ENCODE results near the gene C15orf39.
A peak's percentile ranks its signal among the peaks of the same experiment; 100 is the strongest.
"Not testable (repeated sequence)": the region's sequence is repeated elsewhere in the genome, so short reads cannot be mapped to it uniquely, and the experiment has no call there.

C15orf39 gene

DNA sequence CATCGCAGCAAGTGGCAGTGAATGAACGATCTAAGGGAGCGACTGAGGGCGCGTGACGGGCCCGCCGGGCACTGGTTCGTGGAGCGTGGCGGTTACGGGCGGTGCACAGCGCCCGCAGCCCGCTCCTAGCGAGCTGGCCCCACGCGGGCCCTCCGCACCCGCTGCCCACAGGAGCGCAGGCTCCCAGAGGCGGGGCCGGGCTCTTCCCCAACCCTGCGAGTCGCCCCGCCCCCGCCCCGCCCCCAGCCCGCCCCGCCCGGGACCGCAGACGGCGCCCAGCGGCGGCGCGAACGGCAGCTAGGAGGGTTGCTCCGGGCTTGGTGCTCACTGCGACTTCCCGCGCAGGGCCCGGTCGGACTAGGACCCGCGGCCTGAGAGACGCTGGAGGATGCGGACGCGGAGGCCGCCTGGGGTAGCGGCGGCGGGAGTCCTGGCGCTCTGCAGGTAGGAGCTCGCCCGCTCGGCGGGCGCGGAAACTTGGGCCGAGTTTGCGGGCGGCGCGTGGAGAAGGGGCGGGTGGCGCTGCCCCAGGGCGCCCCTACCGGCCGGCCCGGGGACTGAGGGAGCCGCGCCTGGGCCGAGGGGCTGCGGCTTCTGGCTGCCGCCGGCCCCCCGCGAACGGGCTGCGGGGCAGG, at the start of gene C15orf39:
TSS of gene C15orf39 (plus strand) at position 267 of the 635 bp plus-strand sequence. CDS start 4,167 bp downstream, outside the sequence.
- DNase-seq (ENCODE audit: low spot score): peak; percentile 96

DNA sequence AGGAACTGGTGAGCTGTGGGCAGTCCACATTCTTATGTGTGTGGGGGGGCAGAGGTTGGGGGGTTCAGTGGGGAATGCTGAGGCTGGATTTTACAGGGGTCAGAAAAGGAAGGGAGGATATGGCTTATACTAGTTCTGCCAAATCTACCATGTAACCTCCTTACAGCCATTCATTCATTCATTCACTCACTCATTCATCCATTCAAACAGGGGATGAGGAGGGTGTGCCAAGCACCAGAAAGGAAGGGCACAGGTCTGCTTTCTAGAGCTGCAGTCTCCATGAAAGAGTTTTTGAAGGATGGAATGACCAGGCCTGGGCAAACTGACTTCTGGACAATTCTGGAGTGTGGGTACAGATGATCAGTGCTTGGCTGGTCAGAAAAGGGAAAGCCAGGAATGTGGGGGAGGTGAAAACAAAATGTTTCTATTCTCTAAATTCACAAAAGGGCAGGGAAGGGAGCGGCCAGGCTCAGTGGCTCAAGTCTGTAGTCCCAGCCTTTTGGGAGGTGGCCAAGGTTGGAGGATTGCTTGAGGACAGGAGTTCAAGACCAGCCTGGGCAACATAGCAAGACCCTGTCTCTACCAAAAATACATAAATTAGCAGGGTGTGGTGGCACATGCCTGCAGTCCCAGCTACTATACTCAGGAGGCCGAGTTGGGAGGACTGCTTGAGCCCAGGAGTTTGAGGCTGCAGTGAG, 49.2 kb upstream of the C15orf39 start:
- DNase-seq (ENCODE audit: low spot score): no peak

DNA sequence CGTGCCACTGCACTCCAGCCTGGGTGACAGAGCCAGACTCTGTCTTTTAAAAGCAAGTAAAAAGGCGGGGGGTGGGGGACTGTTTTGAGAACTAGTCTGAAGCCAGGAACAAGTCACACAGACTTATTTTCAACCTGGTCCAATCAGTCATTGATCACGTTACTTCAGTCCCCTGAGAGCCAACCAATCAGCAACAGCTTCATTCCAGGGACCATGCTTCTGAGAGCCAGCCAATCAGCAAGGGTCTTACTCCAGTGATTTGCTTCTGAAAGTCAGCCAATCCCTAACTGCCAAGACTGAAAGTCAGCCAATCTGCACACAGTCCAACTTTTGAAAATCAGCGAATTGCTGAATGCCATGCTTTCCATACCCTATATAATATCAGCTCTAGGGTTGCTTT, 48.6 kb upstream of the C15orf39 start:
- no peak for DNase-seq (ENCODE audit: low spot score)

DNA sequence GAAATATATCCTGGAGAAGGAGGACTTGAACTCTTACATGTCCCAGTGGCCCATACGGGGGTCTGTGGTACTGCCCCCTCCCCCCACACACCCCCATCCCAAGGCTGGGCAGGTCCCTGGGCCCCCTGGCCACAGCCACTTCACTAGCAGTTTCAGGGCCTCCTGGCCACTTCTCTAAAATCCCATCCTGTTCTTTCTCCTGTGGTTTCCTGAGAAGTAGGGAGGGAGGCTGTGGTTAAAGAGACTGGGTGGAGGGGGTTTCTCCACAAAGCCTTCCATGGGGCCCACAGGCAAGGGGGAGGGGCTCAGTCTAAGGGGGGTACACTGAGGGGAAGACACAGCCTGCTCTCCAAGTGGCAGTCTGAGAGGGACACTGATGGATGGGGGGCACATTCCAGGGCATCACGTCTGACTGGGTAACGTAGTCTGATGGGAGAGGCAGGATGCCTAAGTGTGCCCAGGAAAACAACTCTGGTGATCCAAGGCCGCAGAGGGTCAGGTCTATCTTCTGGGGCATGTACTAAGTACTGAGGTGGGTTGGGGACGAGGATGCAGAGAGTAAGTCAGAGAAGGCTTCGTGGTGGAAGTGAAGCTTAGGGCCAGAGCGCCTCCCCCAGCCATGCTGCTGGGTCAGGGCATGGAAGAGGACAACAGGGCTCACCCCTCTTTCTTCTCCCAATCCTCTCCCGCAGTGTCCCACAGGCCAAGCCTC, 48.0 kb upstream of the C15orf39 start:
- no peak for DNase-seq (ENCODE audit: low spot score)

DNA sequence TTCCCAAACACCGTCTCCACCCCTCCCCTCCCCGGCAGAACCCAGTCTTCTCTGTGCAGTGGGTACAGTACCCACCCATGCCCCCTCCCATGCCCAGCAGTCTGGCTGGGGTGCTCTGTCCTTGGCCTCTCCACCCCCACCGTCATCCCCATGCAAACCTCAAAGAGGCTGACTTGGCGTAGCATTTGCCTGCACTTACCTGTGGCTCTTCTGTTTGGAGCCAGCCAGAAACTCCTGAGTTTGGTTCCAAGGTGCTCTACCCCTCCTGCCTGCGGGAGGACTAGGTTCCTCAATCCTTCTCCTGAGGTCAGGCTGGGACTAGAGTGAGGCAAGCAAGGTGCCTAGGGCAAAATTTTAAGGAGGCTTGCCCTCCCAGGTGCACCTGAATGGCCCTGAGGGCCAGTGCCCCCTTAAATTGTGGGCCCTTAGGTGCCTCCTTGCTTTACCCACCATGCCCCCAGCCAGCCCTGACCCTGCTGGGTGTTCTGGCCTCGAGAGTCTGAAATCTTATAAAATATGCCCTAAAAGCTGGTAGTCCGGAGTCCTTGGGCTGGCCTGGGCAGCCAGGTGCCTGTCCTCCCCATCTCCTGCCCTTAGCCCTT, 47.1 kb upstream of the C15orf39 start:
- no peak for DNase-seq (ENCODE audit: low spot score)

DNA sequence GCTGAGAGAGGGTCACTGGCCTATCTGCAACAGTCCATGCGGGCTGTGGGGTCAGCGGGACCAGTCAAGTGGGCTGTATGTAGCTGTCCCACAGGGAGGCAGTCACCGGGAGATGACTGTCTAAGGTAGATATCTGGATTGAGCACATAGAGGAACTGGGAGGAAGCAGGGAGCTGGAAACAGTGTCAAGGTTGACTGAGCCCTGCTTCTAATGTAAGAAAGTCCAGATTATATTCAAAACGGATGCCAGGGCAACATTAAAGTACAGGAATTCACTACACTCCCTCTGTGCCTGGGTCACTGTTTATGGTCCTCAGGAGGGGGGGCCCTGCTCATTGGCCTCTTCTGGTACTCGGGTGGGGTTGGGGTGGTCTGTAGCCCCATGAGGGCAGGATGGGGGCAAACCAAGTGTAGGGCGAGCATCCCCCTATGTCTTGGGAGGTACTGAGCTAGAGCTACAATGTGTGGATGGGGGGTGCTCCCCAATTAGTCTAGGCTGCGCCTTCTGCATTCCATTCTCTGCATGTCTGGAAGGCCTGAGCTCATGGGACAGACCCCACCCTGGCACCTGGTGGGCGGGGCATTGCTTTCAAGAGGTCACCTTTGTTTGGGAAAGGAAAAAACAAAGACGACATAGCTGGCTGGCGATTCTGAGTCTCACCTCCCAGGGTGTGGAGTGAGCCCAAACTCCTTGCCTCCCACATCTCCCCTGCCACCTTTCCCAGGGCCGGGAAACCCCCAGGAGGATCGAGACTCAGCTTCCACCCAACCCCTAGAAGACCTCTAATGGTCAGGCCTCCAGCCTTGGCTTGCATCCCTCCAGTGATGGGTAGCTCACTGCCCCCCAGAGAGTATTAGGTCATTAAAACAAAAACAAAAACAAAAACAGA, 45.1 kb upstream of the C15orf39 start:
- DNase-seq (ENCODE audit: low spot score): no peak

DNA sequence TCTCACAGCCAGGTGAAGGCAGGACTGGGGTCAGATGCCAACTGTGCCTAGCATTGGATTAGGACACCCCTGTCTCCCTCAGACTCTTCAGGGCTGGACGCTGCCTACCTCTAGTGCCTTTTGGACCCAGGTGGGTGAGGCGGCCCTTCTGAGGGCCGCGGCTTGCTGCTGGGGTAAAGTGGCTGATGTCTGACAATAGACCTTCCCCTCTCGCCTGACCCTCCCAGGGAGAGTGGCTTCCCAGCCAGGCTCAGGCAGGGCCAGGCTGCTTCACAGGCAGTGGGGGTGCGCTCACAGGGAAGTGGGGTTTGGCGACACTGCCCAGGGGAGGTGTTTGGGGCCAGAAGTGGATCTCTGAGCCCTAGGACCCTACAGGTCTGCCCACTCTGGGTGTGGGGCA, 43.3 kb upstream of the C15orf39 start:
- DNase-seq (ENCODE audit: low spot score): no peak

DNA sequence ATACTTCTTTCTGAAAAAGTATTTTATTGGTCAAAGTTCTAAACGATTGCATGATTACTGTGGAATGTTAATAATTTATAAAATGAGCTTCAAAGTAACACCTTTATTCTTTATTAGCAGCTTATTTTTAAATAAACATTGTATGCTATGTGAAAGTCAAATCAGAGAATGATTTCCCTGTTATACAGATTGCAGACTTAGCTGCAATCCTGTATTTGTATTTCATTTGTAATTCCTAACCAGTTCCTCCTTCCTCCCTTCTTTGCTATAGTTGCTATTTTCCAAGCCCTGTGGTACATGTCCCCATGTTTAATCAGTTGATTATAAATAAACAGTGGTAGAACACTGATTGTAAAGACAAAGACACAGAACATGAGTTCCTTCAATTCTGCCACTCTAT, 42.4 kb upstream of the C15orf39 start:
- no peak for DNase-seq (ENCODE audit: low spot score)

DNA sequence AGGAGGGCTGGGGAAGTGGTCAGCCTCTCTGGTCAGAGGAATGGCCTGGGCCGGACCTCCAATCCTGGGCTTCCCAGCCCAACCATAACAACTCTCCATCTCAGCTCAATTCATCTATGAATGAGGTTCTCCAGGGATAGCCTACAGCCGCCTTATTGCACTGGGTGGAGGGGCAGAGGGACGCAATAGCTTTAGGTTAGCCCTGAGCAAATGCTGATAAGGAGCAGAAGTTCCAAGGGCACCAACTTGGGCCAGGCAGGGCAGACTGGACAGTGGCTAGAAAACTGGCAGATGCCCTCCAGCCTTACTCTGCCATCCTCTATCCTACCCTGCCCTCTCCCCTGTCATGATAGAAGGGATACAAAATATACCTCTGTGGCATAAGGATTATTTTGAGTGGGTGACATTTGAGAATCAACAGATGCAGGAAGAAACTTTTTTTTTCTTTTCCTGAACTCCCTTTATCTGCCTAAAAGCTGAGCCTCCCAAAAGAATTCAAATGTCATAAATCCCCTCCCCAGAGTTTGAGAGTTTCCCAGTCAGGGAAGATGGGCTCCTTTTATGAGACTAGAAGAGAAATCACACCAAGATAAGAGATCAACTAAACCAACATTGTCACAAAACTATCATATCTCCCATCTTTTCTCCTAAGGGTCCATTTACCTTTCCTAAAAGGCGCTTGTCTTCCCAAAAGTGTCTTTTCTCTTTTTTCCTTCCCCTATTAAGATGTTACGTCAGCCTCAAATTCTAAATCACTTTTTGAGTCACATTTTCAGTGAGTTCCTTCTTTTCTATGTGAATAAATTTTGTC, 40.4 kb upstream of the C15orf39 start:
- no peak for DNase-seq (ENCODE audit: low spot score)

DNA sequence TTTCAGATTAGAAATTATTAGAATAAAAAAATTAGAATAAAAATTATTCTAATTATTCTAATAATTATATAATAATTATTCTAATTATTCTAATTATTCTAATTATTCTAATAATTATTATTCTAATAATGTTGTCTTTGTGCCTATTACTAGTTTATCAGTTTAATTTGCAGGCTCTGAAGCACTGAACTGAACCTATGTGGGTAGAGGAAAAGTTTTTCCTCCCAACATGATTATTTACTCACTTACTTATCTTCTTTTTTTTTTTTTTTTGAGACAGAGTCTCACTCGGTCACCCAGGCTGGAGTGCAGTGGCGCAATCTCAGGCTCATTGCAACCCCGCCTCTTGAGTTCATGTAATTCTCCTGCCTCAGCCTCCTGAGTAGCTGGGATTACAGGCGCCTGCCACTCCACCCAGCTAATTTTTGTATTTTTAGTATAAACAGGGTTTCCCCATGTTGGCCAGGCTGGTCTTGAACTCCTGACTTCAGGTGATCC, 39.7 kb upstream of the C15orf39 start:
- DNase-seq (ENCODE audit: low spot score): no peak

DNA sequence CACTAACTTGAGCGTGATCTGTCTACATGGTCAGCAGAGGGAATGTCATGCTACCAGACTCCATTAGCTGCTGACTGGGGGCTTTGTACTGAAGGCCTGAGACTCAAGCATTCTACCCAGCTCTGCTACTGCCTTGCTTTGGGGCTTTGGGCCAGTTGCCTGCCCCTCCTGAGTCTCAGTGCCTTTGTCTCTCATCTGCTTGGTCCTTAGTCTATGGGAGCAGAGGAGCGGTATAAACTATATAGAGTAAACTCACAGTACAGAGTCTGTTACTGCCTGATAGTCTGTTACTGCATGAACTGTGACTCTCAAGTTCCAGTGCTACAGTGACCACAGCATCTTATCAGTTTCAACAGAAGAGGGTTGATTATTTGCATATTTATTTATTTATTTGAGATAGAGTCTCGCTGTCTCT, 38.5 kb upstream of the C15orf39 start:
- DNase-seq (ENCODE audit: low spot score): no peak

DNA sequence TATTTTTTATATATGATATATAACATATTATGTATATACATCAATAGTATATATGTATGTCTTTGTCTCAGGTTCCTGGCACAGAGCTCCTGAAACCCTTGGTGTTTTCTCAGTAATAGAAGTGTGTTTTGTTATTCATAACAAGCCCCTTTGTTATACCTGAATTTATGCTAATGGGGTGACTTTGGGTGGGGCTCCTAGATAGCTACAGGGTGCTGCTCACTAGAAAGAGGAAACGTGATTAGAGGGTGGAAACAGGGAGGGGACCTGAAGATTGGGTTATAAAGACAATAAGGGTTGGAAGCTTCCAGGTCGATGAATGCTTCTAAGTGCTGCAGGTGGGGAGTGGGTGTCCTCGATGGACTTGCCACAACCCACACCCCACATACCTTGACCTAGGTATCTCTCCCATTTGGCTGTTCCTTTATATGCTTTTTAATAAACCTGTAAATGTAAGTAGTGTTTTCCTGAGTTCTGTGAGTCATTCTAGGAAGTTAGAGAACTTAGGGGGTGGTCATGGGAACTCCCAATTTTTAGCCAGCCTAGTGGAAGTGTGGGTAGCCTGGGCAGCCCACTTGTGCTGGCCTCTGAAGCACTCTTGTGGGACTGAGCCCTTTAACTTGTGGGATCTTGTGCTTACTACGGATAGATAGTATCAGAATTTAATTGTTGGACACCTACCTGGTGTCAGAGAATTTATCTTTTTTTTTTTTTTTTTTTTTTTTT, 36.9 kb upstream of the C15orf39 start:
- DNase-seq (ENCODE audit: low spot score): no peak

DNA sequence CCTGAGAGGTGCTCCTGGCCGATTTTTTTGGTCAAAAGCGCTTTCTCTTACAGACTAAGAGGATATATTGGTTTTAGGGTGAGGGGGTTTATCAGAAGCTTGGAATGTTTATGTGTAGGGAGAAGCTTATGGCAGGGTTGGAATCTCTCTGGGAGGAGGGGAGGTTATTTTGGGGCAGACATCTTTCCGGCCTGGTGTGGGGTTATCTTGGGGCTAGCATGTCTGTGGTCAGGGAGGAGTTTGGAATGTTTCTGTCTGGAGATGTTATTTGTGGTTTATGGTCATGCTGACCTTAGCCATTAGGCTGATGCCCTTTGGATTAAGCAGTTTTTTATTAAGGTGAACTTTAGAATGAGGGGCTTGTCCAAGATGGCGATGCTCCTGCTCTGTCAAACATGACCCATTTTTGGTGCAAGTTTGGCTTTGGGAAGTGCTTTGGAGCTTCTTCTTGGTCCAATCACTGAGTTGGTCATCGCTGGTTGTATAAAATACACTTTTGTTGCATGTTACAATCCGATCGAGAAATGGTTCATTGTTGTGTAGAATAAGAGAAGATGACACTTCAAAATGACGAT, 35.1 kb upstream of the C15orf39 start:
- not testable (repeated sequence) for DNase-seq (ENCODE audit: low spot score)

DNA sequence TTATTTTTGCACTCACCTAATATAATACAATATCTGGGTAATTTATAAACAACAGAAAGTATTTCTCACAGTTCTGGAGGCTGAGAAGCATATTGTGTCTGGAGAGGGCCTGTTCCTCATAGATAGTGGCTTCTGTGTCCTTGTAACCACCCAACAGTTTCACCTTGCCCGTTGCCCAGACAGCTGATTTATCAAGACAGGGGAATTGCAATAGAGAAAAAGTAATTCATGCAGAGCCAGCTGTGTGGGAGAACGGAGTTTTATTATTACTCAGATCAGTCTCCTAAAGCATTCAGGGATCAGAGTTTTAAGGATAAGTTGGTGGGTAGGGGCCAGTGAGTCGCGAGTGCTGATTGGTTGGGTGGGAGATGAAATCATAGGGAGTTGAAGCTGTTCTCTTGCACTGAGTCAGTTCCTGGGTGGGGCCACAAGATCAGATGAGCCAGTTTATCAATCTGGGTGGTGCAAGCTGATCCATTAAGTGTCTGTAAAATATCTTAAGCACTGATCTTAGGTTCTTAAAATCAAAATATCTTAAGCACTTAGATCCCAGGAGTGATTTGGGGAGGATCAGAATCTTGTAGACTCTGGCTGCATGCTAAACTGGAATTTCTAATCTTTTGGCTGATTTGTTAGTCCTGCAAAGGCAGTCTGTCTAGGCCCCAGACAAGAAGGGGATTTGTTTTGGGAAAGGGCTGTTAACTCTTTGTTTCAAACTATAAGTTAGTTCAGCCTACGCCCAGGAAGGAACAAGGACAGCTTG, 33.9 kb upstream of the C15orf39 start:
- no peak for DNase-seq (ENCODE audit: low spot score)

DNA sequence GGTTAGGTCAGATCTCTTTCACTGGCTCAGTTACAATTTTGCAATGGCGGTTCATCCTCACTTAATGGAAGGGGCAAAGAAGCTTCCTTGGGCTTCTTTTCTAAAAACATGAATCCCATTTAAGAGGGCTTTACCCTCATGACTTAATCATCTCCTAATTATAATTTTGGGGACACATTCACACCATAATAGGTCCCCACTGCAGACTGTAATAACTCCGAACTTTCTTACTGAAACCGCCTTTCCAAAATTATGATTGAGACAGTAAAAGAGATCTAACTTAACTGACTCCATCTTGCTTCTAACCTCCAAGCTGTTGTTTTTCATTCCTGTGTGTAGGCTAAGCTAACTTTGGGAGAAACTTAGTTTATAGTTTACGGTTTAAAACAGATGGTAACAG, 33.3 kb upstream of the C15orf39 start:
- no peak for DNase-seq (ENCODE audit: low spot score)

DNA sequence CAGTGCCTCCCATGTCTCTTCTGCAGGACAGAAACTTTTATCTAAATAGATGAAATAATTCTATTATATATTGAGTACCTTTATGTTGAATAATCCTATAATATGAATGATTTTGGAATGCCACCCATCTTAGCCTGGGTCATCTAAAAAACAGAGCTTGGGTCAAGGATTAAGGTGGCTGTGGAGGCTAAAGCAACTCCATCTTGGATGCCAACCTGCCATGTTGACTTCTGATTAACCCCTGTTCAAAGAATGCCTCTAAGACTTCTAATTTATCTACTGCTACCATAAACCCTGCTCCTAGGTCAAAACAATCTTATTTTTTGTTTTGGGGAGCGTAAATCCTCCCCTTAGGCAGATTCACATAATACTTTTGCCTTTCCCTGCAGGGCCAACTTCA, 31.5 kb upstream of the C15orf39 start:
- no peak for DNase-seq (ENCODE audit: low spot score)

DNA sequence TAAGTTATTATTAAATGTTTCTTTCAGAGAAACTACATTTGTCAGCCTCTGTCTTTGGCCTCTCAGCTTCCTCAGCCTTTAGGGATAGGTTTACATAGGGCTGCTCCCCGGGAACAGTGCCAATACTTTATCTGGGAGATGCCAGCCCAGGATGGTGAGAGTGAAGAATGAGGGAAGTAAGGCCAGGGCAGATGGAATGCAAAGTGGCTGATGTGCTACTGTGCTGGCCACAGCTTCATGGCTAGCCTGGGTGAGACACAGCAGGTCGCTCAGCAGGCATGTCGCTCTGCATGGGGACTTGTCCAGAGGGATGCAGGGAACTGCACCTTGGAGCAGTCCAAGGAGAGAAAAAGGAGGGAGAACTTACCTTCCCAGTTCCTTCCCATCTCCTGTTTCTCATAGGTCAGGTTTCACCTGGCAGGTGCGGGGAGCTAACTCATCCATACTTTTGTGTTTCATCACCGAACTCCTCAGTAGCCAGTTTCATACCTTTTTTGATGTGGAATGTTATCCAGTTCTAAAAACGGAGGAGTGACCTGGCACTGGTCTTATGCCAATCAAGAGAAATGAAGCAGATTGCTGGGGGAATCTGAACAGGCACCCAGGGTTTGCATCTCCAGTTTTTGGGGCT, 30.9 kb upstream of the C15orf39 start:
- no peak for DNase-seq (ENCODE audit: low spot score)

DNA sequence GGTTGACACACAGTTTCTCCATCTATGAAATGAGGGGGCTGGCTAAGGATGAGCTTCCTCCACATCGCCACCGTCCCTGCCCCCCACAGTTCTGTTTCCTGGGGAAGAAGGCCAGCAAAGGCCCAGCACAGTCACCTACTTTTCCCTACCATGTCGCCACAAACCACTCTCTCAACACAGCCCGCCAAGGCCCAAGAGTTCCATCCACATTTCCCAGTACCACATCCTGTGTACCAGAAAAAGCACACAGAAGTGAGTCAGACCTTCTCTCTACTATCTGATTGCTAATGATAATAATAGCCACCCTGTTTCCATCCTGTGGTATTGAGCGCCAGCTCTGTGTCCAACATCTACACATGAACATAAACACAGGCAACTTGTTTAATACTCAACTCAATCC, 30.3 kb upstream of the C15orf39 start:
- no peak for DNase-seq (ENCODE audit: low spot score)
